ENCODE measurements around the gene ACSS2.

Gene ACSS2

GRCh38 chr20:34931771-34932170 is 55.4 kb downstream of the ACSS2 start:
- no peak for TF ChIP-seq CTCF (IDR thresholded peaks at IDR 0.05; ENCODE audit: insufficient read depth, low read depth, low read length, missing control alignments)
- no peak for DNase-seq (ENCODE audit: low read depth)
- H3K4me3 ChIP-seq (ENCODE audit: low read depth, low read length) = no peak overlapping the region

GRCh38 chr20:34938466-34939163 is 62.2 kb downstream of the ACSS2 start:
- no peak for DNase-seq (ENCODE audit: low read depth)
- H3K4me3 ChIP-seq (ENCODE audit: low read depth, low read length) = no peak overlapping the region
- no peak for TF ChIP-seq CTCF (IDR thresholded peaks at IDR 0.05; ENCODE audit: insufficient read depth, low read depth, low read length, missing control alignments)

- H3K4me3 ChIP-seq (ENCODE audit: low read depth, low read length) = no peak overlapping the region
- no peak for DNase-seq (ENCODE audit: low read depth)
Measured at GRCh38 chr20:34940081-34940481, 63.7 kb downstream of the ACSS2 start.

GRCh38 chr20:34941226-34941625 is 64.8 kb downstream of the ACSS2 start:
- DNase-seq (ENCODE audit: low read depth) = no peak

More at GRCh38 chr20:34940081-34940481, 63.7 kb downstream of the ACSS2 start:
- no peak for TF ChIP-seq CTCF (IDR thresholded peaks at IDR 0.05; ENCODE audit: insufficient read depth, low read depth, low read length, missing control alignments)

GRCh38 chr20:34942301-34942700 is 65.9 kb downstream of the ACSS2 start:
- H3K4me3 ChIP-seq (ENCODE audit: low read depth, low read length) = no peak overlapping the region
- no peak for DNase-seq (ENCODE audit: low read depth)
- TF ChIP-seq CTCF (IDR thresholded peaks at IDR 0.05; ENCODE audit: insufficient read depth, low read depth, low read length, missing control alignments) = no peak

More at GRCh38 chr20:34941226-34941625, 64.8 kb downstream of the ACSS2 start:
- TF ChIP-seq CTCF (IDR thresholded peaks at IDR 0.05; ENCODE audit: insufficient read depth, low read depth, low read length, missing control alignments) = no peak
- no peak overlapping the region for H3K4me3 ChIP-seq (ENCODE audit: low read depth, low read length)

GRCh38 chr20:34943808-34944567 is 67.6 kb downstream of the ACSS2 start:
- no peak for DNase-seq (ENCODE audit: low read depth)
- no peak overlapping the region for H3K4me3 ChIP-seq (ENCODE audit: low read depth, low read length)
- TF ChIP-seq CTCF (IDR thresholded peaks at IDR 0.05; ENCODE audit: insufficient read depth, low read depth, low read length, missing control alignments) = no peak
